NT2/D1 (cell line): ENCODE results near the gene PSME1.

ENCODE experiments used
- DNase-seq: peaks from one replicate; pipeline ENCODE4 v3.0.0-alpha.2; 2011; ENCODE audit warnings: low read depth, low spot score
- H3K27me3 ChIP-seq: 2 replicates; pipeline ENCODE4 v1.6.0; 2011; ENCODE audit warnings: mild to moderate bottlenecking; ENCODE audit not compliant: insufficient read length, insufficient read depth
- H3K36me3 ChIP-seq: 2 replicates; pipeline ENCODE4 v1.6.1; 2011; ENCODE audit warnings: mild to moderate bottlenecking, low read length, mixed read lengths; ENCODE audit not compliant: insufficient read depth, insufficient read length
- H3K4me1 ChIP-seq: 2 replicates; pipeline ENCODE4 v1.5.1; 2011; ENCODE audit not compliant: insufficient read depth, insufficient read length
- H3K4me3 ChIP-seq: 2 replicates; pipeline ENCODE4 v1.5.1; 2011; ENCODE audit warnings: low read depth; ENCODE audit not compliant: insufficient read length
- H3K9ac ChIP-seq: 2 replicates; pipeline ENCODE4 v1.6.0; 2011; ENCODE audit warnings: low read depth; ENCODE audit not compliant: insufficient read length
- H3K9me3 ChIP-seq: 2 replicates; pipeline ENCODE4 v1.5.1; 2011; ENCODE audit warnings: mild to moderate bottlenecking, low read length; ENCODE audit not compliant: insufficient read depth
- SUZ12 ChIP-seq: IDR thresholded peaks from 2 replicates; pipeline ENCODE4 v1.6.1; 2011; ENCODE audit not compliant: insufficient read length, insufficient read depth; ENCODE audit errors: extremely low read depth
- YY1 ChIP-seq: IDR thresholded peaks from 2 replicates; pipeline ENCODE4 v1.6.1; 2011; ENCODE audit not compliant: insufficient read length, insufficient read depth
- ZNF274 ChIP-seq: IDR thresholded peaks from 2 replicates; pipeline ENCODE4 v1.6.1; 2011; ENCODE audit warnings: mild to moderate bottlenecking, low read depth, low read length

Gene PSME1

DNA sequence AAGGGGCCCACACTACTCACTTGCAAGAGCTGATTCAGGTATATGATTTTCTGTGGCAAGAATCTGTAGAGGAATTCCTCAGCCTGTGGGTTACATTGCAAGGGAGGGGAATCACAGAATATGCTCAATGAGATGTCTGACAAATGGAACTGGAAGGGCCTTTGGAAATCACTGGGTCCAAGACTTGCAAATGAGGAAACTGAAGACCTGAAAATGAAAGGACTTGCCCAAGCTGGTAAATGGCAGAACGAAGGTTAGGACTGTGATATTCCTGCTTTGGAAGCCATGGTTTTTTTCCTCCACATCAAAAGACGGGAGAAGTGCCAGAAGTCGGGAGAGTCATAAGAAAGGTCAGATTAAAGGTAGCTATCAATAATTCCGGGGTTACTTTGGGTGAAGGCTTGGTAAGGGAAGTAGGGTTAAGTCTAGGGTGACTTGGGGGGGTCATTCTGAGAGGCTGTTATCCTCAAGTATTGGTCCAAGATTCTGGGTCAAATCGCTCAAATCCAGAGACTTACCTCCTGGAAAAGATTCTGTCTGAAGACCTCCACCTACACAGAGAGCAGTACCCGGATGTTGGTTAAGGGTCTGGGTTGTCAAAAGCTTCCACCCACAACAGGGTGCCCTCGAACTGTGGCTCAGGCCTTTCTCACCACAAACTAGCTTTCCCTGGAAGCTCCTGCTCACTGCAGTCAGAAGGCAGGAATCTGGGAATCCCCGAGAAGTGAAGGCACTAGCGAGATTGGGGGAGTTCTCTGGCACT is 9.9 kb downstream of the PSME1 start:
- H3K36me3 ChIP-seq = peaks cover 42% of the 10 kb centered on the region
- peak overlapping the region; percentile 65 for H3K4me3 ChIP-seq
- TF ChIP-seq SUZ12 (no peak), YY1 (no peak), ZNF274 (no peak)
- no peaks in the 10 kb centered on the region for H3K4me1 ChIP-seq
- H3K9me3 ChIP-seq = no peaks in the 10 kb centered on the region
- H3K9ac ChIP-seq = peak overlapping the region; percentile 85
- no peaks in the 10 kb centered on the region for H3K27me3 ChIP-seq
- no peak for DNase-seq

DNA sequence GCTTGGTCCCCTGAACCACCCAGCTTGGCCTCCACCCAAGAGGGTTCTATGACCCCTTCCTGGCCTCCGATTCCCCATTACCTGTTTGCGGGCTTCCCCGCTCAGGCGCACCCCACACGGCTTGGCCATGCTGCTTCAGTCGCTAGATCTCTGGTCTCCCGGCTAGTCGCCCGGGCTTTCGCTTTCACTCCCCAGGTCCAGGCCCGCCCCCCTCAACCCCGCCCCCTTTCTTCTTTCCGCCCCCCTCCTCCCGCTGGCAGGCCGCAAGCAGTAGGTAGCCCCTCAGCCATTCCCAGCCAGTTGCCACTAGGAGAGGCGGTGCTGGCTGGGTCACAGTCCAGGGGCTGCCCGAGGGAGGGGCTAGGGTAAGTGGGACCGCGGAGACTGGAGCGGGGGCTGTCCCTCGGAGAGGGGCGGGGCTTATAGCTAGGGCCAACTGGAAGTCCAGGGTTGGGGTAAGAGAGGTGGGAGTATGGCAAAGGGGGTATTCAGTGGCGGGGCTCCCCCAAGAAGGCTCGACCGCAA is 10.5 kb downstream of the PSME1 start, which contains the start of gene PSME2:
PSME2 (minus strand) TSS at position 158 of the 525 bp plus-strand sequence; CDS start at position 129, 29 bp downstream.
- Histone ChIP-seq H3K9ac (peak within 1 kb of the TSS; percentile 94), H3K4me1 (no peaks in the 10 kb centered on the region), H3K4me3 (peak within 1 kb of the TSS; percentile 90), H3K36me3 (peaks cover 49% of the 10 kb centered on the region), H3K27me3 (no peaks in the 10 kb centered on the region), H3K9me3 (no peaks in the 10 kb centered on the region)
- DNase-seq = peak; percentile 91
- TF ChIP-seq YY1 (no peak), SUZ12 (no peak), ZNF274 (no peak)

DNA sequence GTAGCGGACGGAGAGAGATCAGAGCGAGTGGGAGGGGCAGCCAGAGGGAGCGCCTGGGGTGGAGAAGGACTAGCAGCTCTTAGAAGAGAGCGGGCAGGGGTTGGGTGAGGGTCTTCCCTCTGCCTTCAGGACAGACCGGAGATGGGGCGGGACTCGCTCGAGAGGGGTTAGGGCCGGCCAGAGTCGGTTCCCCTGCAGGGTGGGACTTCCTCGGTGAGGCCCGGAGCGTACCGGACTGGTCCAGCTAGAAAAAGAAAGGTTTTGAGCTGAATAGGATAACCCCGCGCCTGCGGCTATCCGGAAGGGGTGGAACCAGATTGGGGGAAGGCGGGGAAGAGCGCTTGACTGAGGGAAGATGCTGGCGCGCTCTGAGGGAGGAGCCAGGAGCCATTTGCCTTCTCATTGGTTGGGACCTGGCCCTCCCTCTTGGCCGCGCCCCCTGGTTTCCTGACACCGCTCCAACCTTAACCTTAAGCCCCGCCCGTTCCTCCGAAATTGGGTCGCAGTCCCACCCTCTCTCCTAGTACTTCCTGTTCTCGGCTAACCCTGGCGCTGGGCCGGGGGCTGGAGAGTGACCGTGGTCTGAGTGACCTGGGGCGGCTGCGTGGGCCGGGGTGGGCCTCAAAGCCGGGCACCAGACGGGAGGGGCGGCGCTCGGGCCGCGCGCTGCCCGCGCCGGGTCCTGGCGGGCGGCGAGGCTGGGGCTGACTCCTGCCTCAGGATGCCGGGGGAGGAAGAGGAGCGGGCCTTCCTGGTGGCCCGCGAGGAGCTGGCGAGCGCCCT is 11.2 kb downstream of the PSME1 start, which contains the start of gene RNF31:
RNF31 (plus strand) TSS at position 521 of the 783 bp plus-strand sequence; CDS start at position 722, 201 bp downstream.
- no peak for TF ChIP-seq SUZ12
- peak within 1 kb of the TSS; percentile 94 for H3K9ac ChIP-seq
- no peaks in the 10 kb centered on the region for H3K4me1 ChIP-seq
- H3K9me3 ChIP-seq = no peaks in the 10 kb centered on the region
- peak within 1 kb of the TSS; percentile 90 for H3K4me3 ChIP-seq
- peak; percentile 94 for DNase-seq
- H3K27me3 ChIP-seq = no peaks in the 10 kb centered on the region
- H3K36me3 ChIP-seq = peaks cover 55% of the 10 kb centered on the region

DNA sequence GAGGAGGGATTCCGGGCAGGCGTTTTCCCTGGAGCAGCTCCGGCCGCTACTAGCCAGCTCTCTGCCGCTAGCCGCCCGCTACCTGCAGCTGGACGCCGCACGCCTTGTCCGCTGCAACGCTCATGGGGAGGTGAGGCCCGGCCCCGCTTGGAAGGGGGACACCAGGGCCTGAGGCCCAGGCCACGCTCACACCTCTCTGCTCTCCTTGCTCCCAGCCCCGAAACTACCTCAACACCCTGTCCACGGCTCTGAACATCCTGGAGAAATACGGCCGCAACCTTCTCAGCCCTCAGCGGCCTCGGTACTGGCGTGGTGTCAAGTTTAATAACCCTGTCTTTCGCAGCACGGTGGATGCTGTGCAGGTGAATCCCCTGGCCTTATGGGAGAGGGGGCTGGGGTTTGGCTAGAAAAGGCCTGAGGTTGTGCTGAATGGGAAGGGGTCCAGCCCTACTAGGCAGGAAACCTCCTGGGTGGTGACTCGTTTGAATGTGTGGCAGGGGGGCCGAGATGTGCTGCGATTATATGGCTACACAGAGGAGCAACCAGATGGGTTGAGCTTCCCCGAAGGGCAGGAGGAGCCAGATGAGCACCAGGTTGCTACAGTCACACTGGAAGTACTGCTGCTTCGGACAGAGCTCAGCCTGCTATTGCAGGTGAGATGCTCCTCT is 11.9 kb downstream of the PSME1 start:
- Histone ChIP-seq H3K9ac (peak overlapping the region; percentile 94), H3K27me3 (no peaks in the 10 kb centered on the region), H3K9me3 (no peaks in the 10 kb centered on the region), H3K4me3 (peak overlapping the region; percentile 90), H3K4me1 (no peaks in the 10 kb centered on the region), H3K36me3 (peaks cover 59% of the 10 kb centered on the region)
- DNase-seq = no peak
- TF ChIP-seq YY1 (no peak), SUZ12 (no peak), ZNF274 (no peak)

DNA sequence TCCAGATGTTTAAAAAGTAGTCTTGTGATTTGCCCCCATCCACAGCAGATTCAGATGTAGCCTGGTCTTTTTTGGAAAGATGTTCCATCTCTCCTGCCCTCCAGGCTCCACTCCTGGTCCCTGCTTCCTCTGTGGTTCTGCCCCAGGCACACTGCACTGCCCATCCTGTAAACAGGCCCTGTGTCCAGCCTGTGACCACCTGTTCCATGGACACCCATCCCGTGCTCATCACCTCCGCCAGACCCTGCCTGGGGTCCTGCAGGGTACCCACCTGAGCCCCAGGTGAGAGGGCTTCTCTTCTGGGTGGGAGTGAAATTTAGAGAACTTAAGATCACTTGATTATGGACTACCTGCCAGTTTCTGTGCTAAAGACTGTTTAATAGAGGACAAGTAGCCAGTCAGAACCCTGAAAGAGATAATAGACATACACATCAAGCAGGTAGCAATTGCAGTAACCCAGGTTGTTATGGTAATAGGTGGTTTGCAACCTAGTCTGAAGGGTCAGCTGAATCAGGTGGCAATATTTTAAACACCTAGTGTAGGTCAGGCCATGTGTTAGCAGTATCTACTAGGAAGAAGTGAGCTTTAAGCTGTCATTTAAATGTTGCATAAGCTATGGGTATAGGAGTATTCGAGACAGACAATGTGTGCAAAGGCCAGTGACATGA is 13.4 kb downstream of the PSME1 start:
- H3K9ac ChIP-seq = no peak overlapping the region
- H3K36me3 ChIP-seq = peaks cover 48% of the 10 kb centered on the region

DNA sequence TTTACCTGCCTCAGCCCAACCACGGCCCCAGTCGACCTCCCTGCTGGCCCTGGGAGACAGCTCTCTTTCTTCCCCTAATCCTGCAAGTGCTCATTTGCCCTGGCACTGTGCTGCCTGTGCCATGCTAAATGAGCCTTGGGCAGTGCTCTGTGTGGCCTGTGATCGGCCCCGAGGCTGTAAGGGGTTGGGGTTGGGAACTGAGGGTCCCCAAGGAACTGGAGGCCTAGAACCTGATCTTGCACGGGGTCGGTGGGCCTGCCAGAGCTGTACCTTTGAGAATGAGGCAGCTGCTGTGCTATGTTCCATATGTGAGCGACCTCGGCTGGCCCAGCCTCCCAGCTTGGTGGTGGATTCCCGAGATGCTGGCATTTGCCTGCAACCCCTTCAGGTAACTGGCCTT is 14.1 kb downstream of the PSME1 start:
- no peak for DNase-seq
- no peaks in the 10 kb centered on the region for H3K9me3 ChIP-seq
- H3K36me3 ChIP-seq = peaks cover 50% of the 10 kb centered on the region
- H3K9ac ChIP-seq = no peak overlapping the region
- no peaks in the 10 kb centered on the region for H3K27me3 ChIP-seq
- TF ChIP-seq YY1 (no peak), SUZ12 (no peak), ZNF274 (no peak)
- H3K4me1 ChIP-seq = no peaks in the 10 kb centered on the region
- H3K4me3 ChIP-seq = no peak overlapping the region

More for the DNA sequence above, 13.4 kb downstream of the PSME1 start:
- TF ChIP-seq YY1 (no peak), ZNF274 (no peak), SUZ12 (no peak)
- no peak for DNase-seq
- no peaks in the 10 kb centered on the region for H3K4me1 ChIP-seq
- H3K4me3 ChIP-seq = no peak overlapping the region
- no peaks in the 10 kb centered on the region for H3K9me3 ChIP-seq
- H3K27me3 ChIP-seq = no peaks in the 10 kb centered on the region
